Nephron (organoid): ENCODE results near the gene PPIG.

ENCODE experiments used
- H3K27ac Mint-ChIP-seq, 3 experiments: 2 replicates each; pipeline ENCODE4 v1.8.0; 2020; ENCODE audit warnings: mixed read lengths in 3 of 3, mild to moderate bottlenecking in 2 of 3, moderate library complexity in 1 of 3
- H3K27me3 Mint-ChIP-seq: 2 replicates; pipeline ENCODE4 v1.8.0; 2021; ENCODE audit warnings: low read depth, mild to moderate bottlenecking, moderate library complexity, mixed read lengths
- H3K36me3 Mint-ChIP-seq: 2 replicates; pipeline ENCODE4 v1.8.0; 2020; ENCODE audit warnings: low read depth, mixed read lengths
- H3K4me1 Mint-ChIP-seq: 2 replicates; pipeline ENCODE4 v1.8.0; 2020; ENCODE audit warnings: mixed read lengths
- H3K4me3 Mint-ChIP-seq, 3 experiments: 2 replicates each; pipeline ENCODE4 v1.8.0; 2020; ENCODE audit warnings: mild to moderate bottlenecking in 3 of 3, mixed read lengths in 3 of 3, moderate library complexity in 2 of 3
- H3K9me3 Mint-ChIP-seq: 2 replicates; pipeline ENCODE4 v1.8.0; 2020; ENCODE audit warnings: mixed read lengths
- CTCF ChIP-seq, 3 experiments: fragments of 200-600 bp; sonication (generic); IDR thresholded peaks; one replicate each; pipeline ENCODE4 v1.5.0; 2021; ENCODE audit warnings: antibody characterized with exemption in 3 of 3; ENCODE audit not compliant: unreplicated experiment in 3 of 3

Gene PPIG

GRCh38 chr2:169690958-169691357 is 106.8 kb downstream of the PPIG start:
- TF ChIP-seq CTCF (IDR thresholded peaks at IDR 0.05; ENCODE audit: unreplicated experiment in 3 of 3), result no peak
- Mint-ChIP-seq H3K36me3 (peaks cover 27% of the 10 kb centered on the region), H3K4me3 (no peak overlapping the region), H3K4me1 (peaks cover 12% of the 10 kb centered on the region), H3K27me3 (no peaks in the 10 kb centered on the region), H3K27ac (no peak overlapping the region), H3K9me3 (peaks cover 24% of the 10 kb centered on the region)
